Neutrophil (primary cell): ENCODE results near the gene REST.
"Not testable (repeated sequence)": the region's sequence is repeated elsewhere in the genome, so short reads cannot be mapped to it uniquely, and the experiment has no call there.

Experiments used
- H3K27ac ChIP-seq: fragments of 200-600 bp; sonication (generic); 2 replicates; pipeline ENCODE4 v1.5.1; 2016; ENCODE audit warnings: mild to moderate bottlenecking, moderate library complexity
- H3K27me3 ChIP-seq: fragments of 200-600 bp; sonication (generic); 2 replicates; pipeline ENCODE4 v1.6.0; 2016; ENCODE audit warnings: mild to moderate bottlenecking
- H3K36me3 ChIP-seq: fragments of 200-600 bp; sonication (generic); 2 replicates; pipeline ENCODE4 v1.5.1; 2017
- H3K4me1 ChIP-seq, 2 experiments: fragments of 200-600 bp in 1 of 2; sonication (generic) in 1 of 2; 1 replicate in 1 of 2; 2 replicates in 1 of 2; pipeline versions ENCODE4 v1.5.1 to v1.6.1; 2013 to 2016; ENCODE audit warnings: low read depth in 1 of 2, low read length in 1 of 2, mild to moderate bottlenecking in 1 of 2, moderate library complexity in 1 of 2; ENCODE audit not compliant: control insufficient read depth in 1 of 2, insufficient read depth in 1 of 2
- H3K4me3 ChIP-seq, 2 experiments: fragments of 200-600 bp in 1 of 2; sonication (generic) in 1 of 2; 1 replicate in 1 of 2; 2 replicates in 1 of 2; pipeline ENCODE4 v1.5.1; 2013 to 2016; ENCODE audit warnings: low read depth in 1 of 2, low read length in 1 of 2, mild to moderate bottlenecking in 1 of 2, moderate library complexity in 1 of 2
- H3K9me3 ChIP-seq: fragments of 200-600 bp; sonication (generic); 2 replicates; pipeline ENCODE4 v1.5.1; 2016
- CTCF ChIP-seq: fragments of 200-600 bp; sonication (generic); IDR thresholded peaks from 2 replicates; pipeline ENCODE4 v1.5.1; 2016; ENCODE audit warnings: antibody characterized with exemption

REST gene

GRCh38 chr4:56880572-56880971, 27.1 kb upstream of the REST start:
- H3K4me1 ChIP-seq, result no peaks in the 10 kb centered on the region
- no peak overlapping the region for H3K4me3 ChIP-seq
- no peak overlapping the region for H3K27ac ChIP-seq
- no peaks in the 10 kb centered on the region for H3K9me3 ChIP-seq
- TF ChIP-seq CTCF, result no peak
- H3K27me3 ChIP-seq, result peaks cover 3% of the 10 kb centered on the region
- no peaks in the 10 kb centered on the region for H3K36me3 ChIP-seq

- H3K4me3 ChIP-seq, H3K27me3 ChIP-seq, H3K27ac ChIP-seq: not testable (repeated sequence)
These were observed 23.2 kb upstream of the REST start for GRCh38 chr4:56884511-56884910.

GRCh38 chr4:56892691-56893090, 15.0 kb upstream of the REST start:
- Histone ChIP-seq H3K36me3 (no peaks in the 10 kb centered on the region), H3K27me3 (no peaks in the 10 kb centered on the region), H3K27ac (no peak overlapping the region), H3K4me3 (no peak overlapping the region), H3K4me1 (no peaks in the 10 kb centered on the region), H3K9me3 (no peaks in the 10 kb centered on the region)
- TF ChIP-seq CTCF, result no peak

More at GRCh38 chr4:56884511-56884910, 23.2 kb upstream of the REST start:
- not testable (repeated sequence) for H3K4me1 ChIP-seq, H3K9me3 ChIP-seq, H3K36me3 ChIP-seq

- H3K27ac ChIP-seq, H3K27me3 ChIP-seq, H3K9me3 ChIP-seq, H3K36me3 ChIP-seq, H3K4me1 ChIP-seq, H3K4me3 ChIP-seq: not testable (repeated sequence)
These were observed 9.9 kb upstream of the REST start for GRCh38 chr4:56897842-56898241.

GRCh38 chr4:56900186-56900585, 7.5 kb upstream of the REST start:
- not testable (repeated sequence) for H3K9me3 ChIP-seq, H3K27ac ChIP-seq, H3K4me1 ChIP-seq, H3K4me3 ChIP-seq, H3K36me3 ChIP-seq, H3K27me3 ChIP-seq

GRCh38 chr4:56902703-56903102, 5.0 kb upstream of the REST start:
- Histone ChIP-seq H3K4me3 (no peak overlapping the region), H3K27ac (no peak overlapping the region), H3K4me1 (peaks cover 11 to 12% of the 10 kb centered on the region in 2 experiments), H3K36me3 (no peaks in the 10 kb centered on the region), H3K9me3 (no peaks in the 10 kb centered on the region), H3K27me3 (no peaks in the 10 kb centered on the region)
- TF ChIP-seq CTCF, result no peak

GRCh38 chr4:56905796-56906195, 1.9 kb upstream of the REST start:
- Histone ChIP-seq H3K4me1 (peaks cover 26 to 27% of the 10 kb centered on the region in 2 experiments), H3K36me3 (no peaks in the 10 kb centered on the region), H3K27me3 (no peaks in the 10 kb centered on the region), H3K9me3 (no peaks in the 10 kb centered on the region), H3K27ac (no peak overlapping the region), H3K4me3 (no peak overlapping the region)
- no peak for TF ChIP-seq CTCF
